Activated T-cell treated with anti-CD3 and anti-CD28 coated beads, Interleukin-2, amount 50 U/mL, for 4 hours (primary cell): ENCODE results near the gene BRIX1. TPM values are rescaled to one million over a fixed set of nuclear protein-coding genes. Genes with fewer than 3 reads are reported as not detected.

Source experiments
- ATAC-seq, 2 donors: fragments of 200-7000 bp; cut with Tn5 transposase; one replicate each; pipeline ENCODE4 v1.10.0; 2021
- DNase-seq: peaks from one replicate; pipeline ENCODE4 v3.0.0-alpha.2; 2020
- H3K27me3 Mint-ChIP-seq: one replicate; pipeline ENCODE4 v1.8.0; 2021; ENCODE audit warnings: low read depth, mixed read lengths
- H3K36me3 Mint-ChIP-seq: one replicate; pipeline ENCODE4 v1.8.0; 2022; ENCODE audit warnings: mixed read lengths; ENCODE audit not compliant: insufficient read depth
- H3K4me1 Mint-ChIP-seq: one replicate; pipeline ENCODE4 v1.8.0; 2021; ENCODE audit warnings: low read depth, mixed read lengths
- H3K4me3 Mint-ChIP-seq: one replicate; pipeline ENCODE4 v1.8.0; 2021; ENCODE audit warnings: mild to moderate bottlenecking, moderate library complexity, mixed read lengths
- H3K9me3 Mint-ChIP-seq: one replicate; pipeline ENCODE4 v1.8.0; 2021; ENCODE audit warnings: mixed read lengths
- total RNA-seq, 3 donors: library from RNA; stranded (reverse); gene quantifications; one replicate each; pipeline ENCODE4 v1.2.1, GENCODE V29; 2021

The BRIX1 gene
- total RNA-seq, 3 donors from 2014 or later = 134 to 152 (median 138) TPM

DNA sequence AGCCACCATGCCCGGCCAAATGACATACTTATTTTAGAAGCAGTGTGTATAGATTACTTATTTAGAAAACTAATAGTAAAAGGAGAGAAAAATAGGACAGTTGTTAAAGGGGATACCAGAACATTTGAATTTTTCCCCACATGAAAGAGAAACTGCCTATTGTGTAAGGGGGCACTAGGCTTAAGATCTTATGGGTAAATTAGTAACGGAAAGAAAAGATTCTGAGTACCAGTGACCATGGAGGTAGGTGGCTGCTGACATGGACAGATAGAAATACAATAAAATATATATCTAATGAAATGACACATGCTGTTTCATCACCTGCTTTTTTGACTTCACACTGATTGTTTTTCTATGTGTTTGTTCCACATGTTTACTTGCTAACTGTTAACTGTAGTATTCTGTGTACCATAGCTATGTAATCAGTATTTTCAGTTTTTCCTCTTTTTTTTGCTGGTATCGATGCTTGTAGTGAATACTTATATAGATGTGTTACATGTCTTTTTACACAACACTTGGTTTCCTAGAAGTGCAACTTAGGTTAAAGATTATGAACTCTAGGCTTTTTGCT, 10.9 kb downstream of the BRIX1 start:
- Mint-ChIP-seq H3K9me3 (no peaks in the 10 kb centered on the region), H3K4me3 (no peak overlapping the region), H3K27me3 (no peaks in the 10 kb centered on the region), H3K4me1 (peaks cover 30% of the 10 kb centered on the region), H3K36me3 (peaks cover 26% of the 10 kb centered on the region)
- no peak for ATAC-seq
- no peak for DNase-seq

DNA sequence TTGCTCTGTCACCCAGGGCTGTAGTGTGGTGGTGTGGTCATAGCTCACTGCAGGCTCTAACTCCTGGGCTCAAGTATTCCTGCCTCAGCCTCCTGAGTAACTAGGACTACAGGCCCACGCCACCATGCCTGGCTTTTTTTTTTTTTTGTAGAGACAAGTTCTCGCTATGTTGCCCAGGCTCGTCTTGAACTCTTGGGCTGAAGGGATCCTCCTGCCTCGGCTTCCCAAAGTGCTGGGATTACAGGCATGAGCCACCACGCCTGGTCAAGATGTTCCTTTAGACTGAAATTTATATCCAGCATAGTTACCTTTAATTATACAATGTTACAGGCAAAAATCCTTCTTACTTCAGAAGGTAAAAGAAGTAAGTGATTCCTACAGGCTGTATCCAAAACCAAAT, 12.3 kb downstream of the BRIX1 start:
- Mint-ChIP-seq H3K4me1 (peaks cover 37% of the 10 kb centered on the region), H3K27me3 (no peaks in the 10 kb centered on the region), H3K4me3 (no peak overlapping the region), H3K9me3 (no peaks in the 10 kb centered on the region), H3K36me3 (peaks cover 19% of the 10 kb centered on the region)
- no peak for DNase-seq
- no peak for ATAC-seq

DNA sequence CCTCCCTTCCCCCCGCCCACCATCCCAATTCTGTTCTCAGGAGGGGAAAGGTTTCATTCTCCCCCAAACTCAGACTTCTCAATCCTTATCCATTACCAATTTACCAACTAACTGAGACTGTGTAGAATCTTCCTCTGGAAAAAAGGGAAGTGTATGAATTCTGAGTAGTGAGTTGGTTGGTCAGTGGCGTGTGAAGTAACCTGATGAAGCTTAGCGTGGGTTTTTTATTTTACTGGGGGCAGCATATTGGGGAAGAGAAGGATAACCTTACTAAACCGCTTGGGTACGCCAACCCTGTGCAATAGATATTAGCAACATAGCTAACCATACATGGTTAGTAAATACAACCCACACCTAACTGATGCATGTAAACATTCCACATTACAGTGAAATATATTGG, 12.8 kb downstream of the BRIX1 start:
- ATAC-seq = no peak
- H3K27me3 Mint-ChIP-seq = no peaks in the 10 kb centered on the region
- peaks cover 35% of the 10 kb centered on the region for H3K4me1 Mint-ChIP-seq
- H3K9me3 Mint-ChIP-seq = no peaks in the 10 kb centered on the region
- DNase-seq = no peak
- peak overlapping the region; percentile 77 for H3K4me3 Mint-ChIP-seq
- peaks cover 19% of the 10 kb centered on the region for H3K36me3 Mint-ChIP-seq

DNA sequence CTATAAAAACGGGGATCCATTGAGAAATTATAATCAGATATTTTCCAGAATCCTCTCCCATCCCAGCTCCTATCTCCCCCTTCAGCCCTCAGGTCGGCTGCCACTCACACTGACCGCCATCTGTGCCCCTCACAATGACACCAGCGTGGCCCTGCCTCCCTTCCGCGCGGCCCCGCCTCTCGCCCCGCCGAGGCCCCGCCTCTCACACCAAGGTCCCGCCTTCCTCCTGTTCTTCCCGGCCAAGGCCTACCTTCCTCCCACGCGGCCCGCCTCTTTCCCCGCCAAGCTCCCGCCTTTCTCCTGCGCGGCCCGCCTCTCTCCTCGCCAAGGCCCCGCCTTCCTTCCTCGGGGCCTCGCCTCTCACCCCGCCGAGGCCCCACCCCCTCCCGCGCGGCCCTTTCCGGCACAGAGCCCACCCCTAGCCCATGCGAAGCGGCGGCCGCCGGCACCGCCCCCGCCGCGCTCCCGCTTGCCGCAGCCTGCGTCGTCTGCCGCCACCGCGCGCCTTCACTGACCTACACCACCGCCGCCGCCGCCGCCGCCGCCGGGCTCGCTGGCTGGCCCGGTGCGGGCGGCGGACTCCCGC, 13.7 kb downstream of the BRIX1 start, which contains the start of gene DNAJC21:
Gene DNAJC21, plus strand, starts transcription at position 426 of the 586 bp plus-strand sequence. CDS start 261 bp downstream, outside the sequence.
- peaks cover 21% of the 10 kb centered on the region for H3K36me3 Mint-ChIP-seq
- DNase-seq = peak; percentile 98
- peak within 1 kb of the TSS; percentile 95 for H3K4me3 Mint-ChIP-seq
- H3K9me3 Mint-ChIP-seq = no peaks in the 10 kb centered on the region
- H3K4me1 Mint-ChIP-seq = peaks cover 33% of the 10 kb centered on the region
- no peaks in the 10 kb centered on the region for H3K27me3 Mint-ChIP-seq
- ATAC-seq = peak; percentile 87 to 90

DNA sequence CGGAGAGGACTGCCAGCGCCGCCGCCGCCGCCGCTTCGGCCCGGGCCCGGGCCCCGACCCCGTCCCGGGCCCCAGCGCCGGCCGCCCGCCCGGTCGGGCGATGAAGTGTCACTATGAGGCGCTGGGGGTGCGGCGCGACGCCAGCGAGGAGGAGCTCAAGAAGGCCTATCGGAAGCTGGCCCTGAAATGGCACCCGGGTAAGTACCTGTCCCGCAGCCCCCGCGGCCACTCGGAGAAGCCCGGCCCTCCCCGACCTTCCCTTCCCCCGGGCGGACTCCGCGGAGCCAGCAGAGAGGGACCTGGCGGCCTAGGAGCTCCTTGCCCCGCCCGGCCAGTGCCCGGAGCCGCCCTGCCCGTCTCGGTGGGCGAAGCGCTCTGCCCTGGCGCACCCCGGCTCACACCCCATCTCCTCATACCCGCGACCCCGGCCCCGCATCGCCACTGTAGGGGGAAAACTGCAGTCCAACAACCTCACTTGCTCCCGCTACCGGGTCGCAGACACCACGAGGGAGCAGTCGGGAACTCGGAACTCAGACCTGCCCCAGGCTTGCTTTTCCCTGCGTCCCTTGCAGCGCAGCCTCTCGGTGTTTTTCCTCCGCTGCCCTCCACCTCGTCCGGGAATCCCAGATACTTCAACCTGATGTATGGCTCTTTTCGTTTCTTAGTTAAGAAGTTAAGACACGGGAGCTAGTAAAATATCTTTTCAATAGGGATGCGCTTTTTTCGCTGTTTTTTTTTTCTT, 14.4 kb downstream of the BRIX1 start:
- Mint-ChIP-seq H3K9me3 (no peaks in the 10 kb centered on the region), H3K4me1 (peaks cover 28% of the 10 kb centered on the region), H3K27me3 (no peaks in the 10 kb centered on the region), H3K4me3 (peak overlapping the region; percentile 95), H3K36me3 (peaks cover 16% of the 10 kb centered on the region)
- ATAC-seq = peak; percentile 87
- peak; percentile 68 for DNase-seq

DNA sequence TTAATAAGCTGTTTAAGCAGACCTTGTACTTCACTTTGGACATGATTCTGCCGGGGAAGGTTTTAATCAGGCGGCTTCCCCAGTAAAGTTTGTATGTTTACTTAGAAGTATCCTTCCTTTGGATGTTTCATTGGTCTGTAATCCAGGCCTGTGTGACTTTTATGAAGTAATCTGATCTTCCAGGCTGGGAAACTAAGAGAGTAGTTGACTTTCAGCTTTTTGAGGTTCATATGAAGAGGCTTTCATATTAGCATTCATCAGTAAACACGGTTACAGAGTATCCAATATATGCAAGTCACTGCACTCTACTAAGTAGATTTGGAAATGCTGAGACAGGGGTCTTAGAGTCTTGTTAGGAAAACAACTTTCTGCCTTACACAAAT, 14.9 kb downstream of the BRIX1 start:
- H3K4me1 Mint-ChIP-seq = peaks cover 28% of the 10 kb centered on the region
- H3K4me3 Mint-ChIP-seq = peak overlapping the region; percentile 95
- no peak for ATAC-seq
- DNase-seq = no peak
- no peaks in the 10 kb centered on the region for H3K9me3 Mint-ChIP-seq
- no peaks in the 10 kb centered on the region for H3K27me3 Mint-ChIP-seq
- H3K36me3 Mint-ChIP-seq = peaks cover 13% of the 10 kb centered on the region

DNA sequence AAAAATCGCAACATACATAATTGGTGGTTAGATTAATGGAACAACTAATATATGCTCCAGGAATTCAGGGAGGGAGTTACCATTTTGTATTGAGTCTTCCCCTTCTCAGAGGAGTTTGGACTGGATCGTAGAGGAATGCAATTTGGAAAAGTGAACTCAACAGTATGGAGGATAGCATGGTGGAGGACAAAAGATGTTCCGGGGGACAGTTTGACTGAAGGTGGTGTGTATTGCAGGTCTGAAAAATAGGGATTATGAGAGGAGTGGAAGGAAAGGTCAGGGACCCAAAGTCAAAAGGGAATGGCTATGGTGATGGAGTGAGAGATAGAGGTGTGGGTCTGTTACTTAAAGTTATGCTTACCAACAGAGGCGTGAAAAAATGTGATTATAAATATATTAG, 15.4 kb downstream of the BRIX1 start:
- DNase-seq (no peak), ATAC-seq (no peak)
- peaks cover 10% of the 10 kb centered on the region for H3K36me3 Mint-ChIP-seq
- H3K4me3 Mint-ChIP-seq = peak overlapping the region; percentile 95
- H3K27me3 Mint-ChIP-seq = no peaks in the 10 kb centered on the region
- H3K4me1 Mint-ChIP-seq = peaks cover 28% of the 10 kb centered on the region
- no peaks in the 10 kb centered on the region for H3K9me3 Mint-ChIP-seq

DNA sequence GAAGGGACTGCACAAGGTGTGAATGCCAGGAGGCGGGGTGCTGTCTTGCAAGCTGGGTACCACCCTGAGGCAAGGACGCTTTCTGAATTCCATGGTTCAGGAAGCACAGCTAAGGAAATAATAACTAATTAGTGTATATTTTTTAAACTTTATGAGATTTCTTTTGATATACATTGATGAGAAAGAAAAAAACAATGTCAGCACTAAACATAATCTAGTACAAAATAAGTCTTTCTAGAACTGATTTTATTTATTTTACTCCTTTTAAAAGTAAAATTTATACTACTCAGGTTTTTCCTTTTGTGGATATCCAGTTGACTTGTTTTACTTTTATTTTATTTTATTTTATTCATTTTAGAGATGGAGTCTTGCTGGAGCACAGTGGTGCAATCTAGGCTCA, 17.4 kb downstream of the BRIX1 start:
- Mint-ChIP-seq H3K4me3 (no peak overlapping the region), H3K9me3 (no peaks in the 10 kb centered on the region), H3K27me3 (no peaks in the 10 kb centered on the region), H3K4me1 (peaks cover 28% of the 10 kb centered on the region), H3K36me3 (peaks cover 15% of the 10 kb centered on the region)
- no peak for ATAC-seq
- no peak for DNase-seq

DNA sequence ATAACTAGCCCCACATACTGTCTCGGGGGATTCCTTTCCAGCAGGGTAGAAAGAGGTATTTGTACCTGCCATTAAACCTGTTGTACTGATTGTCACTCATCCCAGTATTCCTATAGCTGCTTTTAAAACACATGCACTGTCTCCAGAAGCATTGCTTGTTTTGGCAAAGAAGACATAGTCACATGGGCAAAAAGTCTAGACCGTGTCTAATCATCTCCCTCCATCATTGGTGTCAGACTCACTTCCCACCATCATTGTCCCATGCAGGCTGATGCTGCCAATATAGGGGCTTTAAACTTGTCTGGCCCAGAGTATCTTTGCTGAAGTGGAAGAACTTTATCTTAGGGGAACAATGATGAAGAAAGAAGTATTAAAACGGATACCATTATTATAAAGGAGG, 26.4 kb downstream of the BRIX1 start:
- ATAC-seq = no peak
- no peak for DNase-seq
- Mint-ChIP-seq H3K27me3 (no peaks in the 10 kb centered on the region), H3K36me3 (peaks cover 35% of the 10 kb centered on the region), H3K9me3 (no peaks in the 10 kb centered on the region), H3K4me1 (no peaks in the 10 kb centered on the region), H3K4me3 (no peak overlapping the region)

DNA sequence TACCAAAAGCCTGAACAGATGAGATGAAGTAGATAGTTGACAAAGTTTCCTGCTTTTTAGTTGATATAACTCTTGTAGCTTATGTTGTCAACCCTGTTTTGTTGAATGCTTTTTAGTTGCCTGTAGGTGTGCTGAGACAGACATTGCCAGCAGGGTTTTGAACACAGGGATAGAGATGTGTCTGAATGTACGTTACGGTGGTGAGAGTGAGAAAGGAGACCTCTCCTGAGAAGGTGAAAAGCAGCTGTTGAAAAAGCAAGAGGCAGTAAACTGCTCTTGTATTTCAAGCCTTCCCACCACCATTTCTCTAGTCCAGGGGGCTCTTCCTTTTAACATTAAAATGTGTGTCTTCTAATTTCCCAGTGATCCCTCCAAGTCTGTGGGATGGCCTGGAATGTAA, 28.5 kb downstream of the BRIX1 start:
- DNase-seq (no peak), ATAC-seq (no peak)
- Mint-ChIP-seq H3K4me1 (no peaks in the 10 kb centered on the region), H3K9me3 (no peaks in the 10 kb centered on the region), H3K4me3 (no peak overlapping the region), H3K27me3 (no peaks in the 10 kb centered on the region), H3K36me3 (peaks cover 33% of the 10 kb centered on the region)

DNA sequence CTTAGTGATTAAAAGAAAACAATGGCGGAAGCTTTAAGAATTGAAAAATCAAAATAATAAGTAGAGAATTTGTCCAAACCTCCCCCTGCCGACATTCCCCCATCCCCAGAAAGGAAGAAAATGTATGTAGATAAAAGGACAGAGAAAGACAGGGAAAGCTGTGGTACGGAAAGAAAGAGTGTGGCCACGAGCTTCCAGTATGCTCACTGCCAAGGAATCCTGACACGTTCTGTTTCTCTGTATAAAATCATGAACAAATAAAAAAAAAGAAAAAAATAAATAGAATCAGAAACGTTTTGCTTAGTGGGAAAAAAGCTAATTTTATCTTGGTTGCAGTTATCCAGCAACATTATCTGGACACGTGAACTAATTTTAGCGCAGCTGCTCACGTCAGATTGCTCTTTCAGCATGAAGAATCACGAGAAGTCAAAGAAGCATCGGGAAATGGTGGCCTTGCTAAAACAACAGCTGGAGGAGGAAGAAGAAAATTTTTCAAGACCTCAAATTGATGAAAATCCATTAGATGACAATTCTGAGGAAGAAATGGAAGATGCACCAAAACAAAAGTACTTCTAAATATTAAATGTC, 29.0 kb downstream of the BRIX1 start:
- no peak overlapping the region for H3K4me3 Mint-ChIP-seq

DNA sequence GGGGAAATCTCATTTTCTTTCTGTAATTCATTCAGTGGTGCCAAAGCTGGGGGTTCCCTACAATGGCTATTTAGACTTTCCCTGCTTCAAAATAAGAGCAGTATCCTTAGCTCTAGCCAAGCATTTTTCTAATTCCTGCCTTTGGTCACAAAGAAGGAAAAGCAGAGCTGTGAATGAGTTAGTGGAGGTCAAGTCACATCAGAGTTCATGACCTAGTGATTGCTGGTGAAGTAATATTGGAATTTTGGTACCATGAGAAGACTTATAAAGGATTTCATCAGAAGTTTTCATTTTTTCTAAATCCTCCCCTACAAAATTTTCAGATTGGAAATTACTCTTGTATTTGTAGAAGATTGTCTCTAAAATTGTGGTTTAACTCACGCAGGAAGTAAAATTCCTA, 41.8 kb downstream of the BRIX1 start:
- DNase-seq (no peak), ATAC-seq (no peak)
- H3K4me3 Mint-ChIP-seq = no peak overlapping the region
- H3K4me1 Mint-ChIP-seq = peaks cover 11% of the 10 kb centered on the region
- no peaks in the 10 kb centered on the region for H3K27me3 Mint-ChIP-seq
- H3K36me3 Mint-ChIP-seq = peaks cover 14% of the 10 kb centered on the region
- H3K9me3 Mint-ChIP-seq = no peaks in the 10 kb centered on the region

More for the DNA sequence above, 29.0 kb downstream of the BRIX1 start:
- no peaks in the 10 kb centered on the region for H3K4me1 Mint-ChIP-seq
- DNase-seq (no peak), ATAC-seq (no peak)
- no peaks in the 10 kb centered on the region for H3K9me3 Mint-ChIP-seq
- no peaks in the 10 kb centered on the region for H3K27me3 Mint-ChIP-seq
- peaks cover 37% of the 10 kb centered on the region for H3K36me3 Mint-ChIP-seq

DNA sequence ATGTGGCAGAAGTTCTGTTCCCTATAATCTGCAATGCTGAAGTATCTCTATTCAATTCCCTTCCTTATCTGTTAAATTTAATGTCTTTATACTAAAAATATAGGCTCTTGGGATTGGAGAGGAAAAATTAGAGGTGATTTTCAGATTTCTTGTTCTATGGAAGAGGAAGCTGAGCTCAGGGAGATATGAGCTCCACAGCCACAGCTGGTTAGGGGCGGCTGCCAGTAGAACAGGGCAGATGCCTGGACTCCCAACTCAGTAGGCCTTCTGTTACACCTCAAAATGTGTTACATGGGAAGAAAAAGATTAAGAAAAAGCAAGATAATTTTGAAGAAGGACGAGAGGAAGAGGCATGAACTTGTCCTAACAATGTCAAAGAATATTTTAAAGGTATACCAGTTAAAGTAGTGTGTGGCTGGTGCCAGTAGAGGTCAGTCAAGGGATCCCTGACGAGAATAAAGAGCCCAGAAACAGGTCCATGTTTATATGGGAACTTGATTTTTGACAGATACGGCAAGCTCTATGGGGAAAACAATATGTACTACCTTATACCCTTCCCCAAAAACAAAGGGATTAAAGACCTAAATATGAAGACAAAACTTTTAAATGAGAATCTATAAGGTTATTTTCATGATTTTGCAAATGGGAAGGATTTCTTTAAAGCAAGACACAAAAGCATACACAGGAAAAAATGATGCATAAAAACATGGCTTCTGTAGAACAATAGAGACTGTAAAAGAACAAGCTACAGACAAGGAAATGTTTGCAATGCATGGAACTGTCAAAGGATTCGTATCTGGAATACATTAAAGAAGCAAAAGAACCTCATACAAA, 42.6 kb downstream of the BRIX1 start:
- Mint-ChIP-seq H3K9me3 (no peaks in the 10 kb centered on the region), H3K4me1 (peaks cover 11% of the 10 kb centered on the region), H3K4me3 (no peak overlapping the region), H3K36me3 (peaks cover 12% of the 10 kb centered on the region), H3K27me3 (no peaks in the 10 kb centered on the region)
- ATAC-seq (no peak), DNase-seq (no peak)

DNA sequence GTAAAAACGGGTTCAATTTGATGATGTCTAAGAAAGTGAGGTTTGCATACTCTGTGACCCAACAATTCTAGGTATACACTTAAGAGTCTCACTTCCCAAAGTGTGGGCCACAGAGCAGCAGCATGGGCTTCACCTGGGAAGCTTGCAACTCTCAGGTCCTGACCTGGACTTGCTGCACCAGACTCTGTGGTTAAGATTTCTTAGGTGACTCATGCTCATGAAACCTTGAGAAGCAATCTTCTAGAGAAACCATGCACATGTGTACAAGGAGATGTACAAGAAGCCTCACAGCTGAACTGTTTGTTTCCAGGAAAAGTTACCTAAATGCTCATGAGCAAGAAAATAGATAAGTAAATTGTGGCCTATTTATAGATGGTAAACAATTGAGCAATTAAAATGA, 43.8 kb downstream of the BRIX1 start:
- H3K4me1 Mint-ChIP-seq = peaks cover 11% of the 10 kb centered on the region
- DNase-seq (no peak), ATAC-seq (peak; percentile 77 to 82)
- H3K9me3 Mint-ChIP-seq = no peaks in the 10 kb centered on the region
- H3K27me3 Mint-ChIP-seq = no peaks in the 10 kb centered on the region
- H3K36me3 Mint-ChIP-seq = peaks cover 11% of the 10 kb centered on the region
- H3K4me3 Mint-ChIP-seq = no peak overlapping the region
